ENCODE data around the gene UXT.

UXT gene

GRCh38 chrX:47623540-47624027 lies 35.4 kb downstream of the UXT start:
- H4K91ac ChIP-seq (ENCODE audit: low read length), result no peak overlapping the region
- H2BK12ac ChIP-seq (ENCODE audit: low read length in 2 of 2), result no peak overlapping the region
- 2% methylated on average over 28 of the region's 35 CpGs for WGBS
- H2BK15ac ChIP-seq (ENCODE audit: low read depth, poor library complexity, severe bottlenecking), result no peak overlapping the region
- H3K9me3 ChIP-seq (ENCODE audit: control insufficient read depth, low read length), result peaks cover 4% of the 10 kb centered on the region
- no peak overlapping the region for H2AK5ac ChIP-seq (ENCODE audit: low read length, severe bottlenecking)
- no peak overlapping the region for H3K14ac ChIP-seq (ENCODE audit: low read length in 2 of 2)
- H4K8ac ChIP-seq (ENCODE audit: low read length), result no peak overlapping the region
- H3K4me1 ChIP-seq (ENCODE audit: control insufficient read depth, insufficient read depth, low read depth, low read length), result peaks cover 7% of the 10 kb centered on the region
- no peak overlapping the region for H3K27ac ChIP-seq (ENCODE audit: low read length, poor library complexity, severe bottlenecking)
- H3K9ac ChIP-seq (ENCODE audit: low read length), result no peak overlapping the region
- H3K23ac ChIP-seq (ENCODE audit: low read length in 2 of 2), result no peak overlapping the region
- no peak overlapping the region for H2AFZ ChIP-seq (ENCODE audit: low read depth, low read length)
- peak overlapping the region; percentile 73 for H3K4me2 ChIP-seq (ENCODE audit: low read length, poor library complexity, severe bottlenecking)
- DNase-seq, result peak; percentile 77
- no peak overlapping the region for H2BK5ac ChIP-seq (ENCODE audit: low read depth, low read length, poor library complexity, severe bottlenecking)
- peaks cover 15 to 42% of the 10 kb centered on the region in 2 experiments for H3K27me3 ChIP-seq (ENCODE audit: control insufficient read depth in 1 of 2, insufficient read depth in 1 of 2, low read length in 2 of 2)
- no peaks in the 10 kb centered on the region for H3K79me1 ChIP-seq (replicated peaks; ENCODE audit: low read length, poor library complexity, severe bottlenecking)
- no peak overlapping the region for H2BK120ac ChIP-seq (ENCODE audit: low read depth, low read length)
- H3K4me3 ChIP-seq (ENCODE audit: insufficient read depth in 1 of 2, low read depth in 1 of 2, low read length in 2 of 2), result peak overlapping the region; percentile 52 to 67
- no peaks in the 10 kb centered on the region for H3K36me3 ChIP-seq (ENCODE audit: control insufficient read depth in 1 of 2, insufficient read depth in 2 of 2, low read depth in 1 of 2, low read length in 2 of 2)
- no peak overlapping the region for H3K4ac ChIP-seq (ENCODE audit: low read depth in 1 of 2, low read length in 2 of 2)
- H3K18ac ChIP-seq (ENCODE audit: low read depth in 1 of 2, low read length in 2 of 2), result no peak overlapping the region

- H4K91ac ChIP-seq (ENCODE audit: low read length), result no peak overlapping the region
- H4K8ac ChIP-seq (ENCODE audit: low read length), result no peak overlapping the region
- WGBS, result 93% methylated on average over 6 of the region's 6 CpGs
- H3K4me2 ChIP-seq (ENCODE audit: low read length, poor library complexity, severe bottlenecking), result no peak overlapping the region
- H2BK120ac ChIP-seq (ENCODE audit: low read depth, low read length), result no peak overlapping the region
- no peak overlapping the region for H3K4ac ChIP-seq (ENCODE audit: low read depth in 1 of 2, low read length in 2 of 2)
- H3K18ac ChIP-seq (ENCODE audit: low read depth in 1 of 2, low read length in 2 of 2), result no peak overlapping the region
- no peak overlapping the region for H3K4me3 ChIP-seq (ENCODE audit: insufficient read depth in 1 of 2, low read depth in 1 of 2, low read length in 2 of 2)
- H3K27me3 ChIP-seq (ENCODE audit: control insufficient read depth in 1 of 2, insufficient read depth in 1 of 2, low read length in 2 of 2), result peaks cover 26 to 55% of the 10 kb centered on the region in 2 experiments
- peaks cover 4% of the 10 kb centered on the region for H3K9me3 ChIP-seq (ENCODE audit: control insufficient read depth, low read length)
- H3K14ac ChIP-seq (ENCODE audit: low read length in 2 of 2), result no peak overlapping the region
- H2BK12ac ChIP-seq (ENCODE audit: low read length in 2 of 2), result no peak overlapping the region
- DNase-seq, result no peak
- no peak overlapping the region for H2BK15ac ChIP-seq (ENCODE audit: low read depth, poor library complexity, severe bottlenecking)
- H2AK5ac ChIP-seq (ENCODE audit: low read length, severe bottlenecking), result no peak overlapping the region
- no peak overlapping the region for H2AFZ ChIP-seq (ENCODE audit: low read depth, low read length)
- no peak overlapping the region for H2BK5ac ChIP-seq (ENCODE audit: low read depth, low read length, poor library complexity, severe bottlenecking)
- H3K23ac ChIP-seq (ENCODE audit: low read length in 2 of 2), result no peak overlapping the region
- H3K79me1 ChIP-seq (replicated peaks; ENCODE audit: low read length, poor library complexity, severe bottlenecking), result no peaks in the 10 kb centered on the region
- H3K27ac ChIP-seq (ENCODE audit: low read length, poor library complexity, severe bottlenecking), result no peak overlapping the region
- no peaks in the 10 kb centered on the region for H3K36me3 ChIP-seq (ENCODE audit: control insufficient read depth in 1 of 2, insufficient read depth in 2 of 2, low read depth in 1 of 2, low read length in 2 of 2)
- no peak overlapping the region for H3K9ac ChIP-seq (ENCODE audit: low read length)
- peaks cover 7% of the 10 kb centered on the region for H3K4me1 ChIP-seq (ENCODE audit: control insufficient read depth, insufficient read depth, low read depth, low read length)
Measured at GRCh38 chrX:47621851-47622250, 37.1 kb downstream of the UXT start.

- Histone ChIP-seq H3K27ac (ENCODE audit: low read length, poor library complexity, severe bottlenecking) (no peak overlapping the region), H3K23ac (ENCODE audit: low read length in 2 of 2) (no peak overlapping the region), H3K4me1 (ENCODE audit: control insufficient read depth, insufficient read depth, low read depth, low read length) (peaks cover 7% of the 10 kb centered on the region), H2BK15ac (ENCODE audit: low read depth, poor library complexity, severe bottlenecking) (no peak overlapping the region), H4K8ac (ENCODE audit: low read length) (no peak overlapping the region), H3K18ac (ENCODE audit: low read depth in 1 of 2, low read length in 2 of 2) (no peak overlapping the region), H2AK5ac (ENCODE audit: low read length, severe bottlenecking) (no peak overlapping the region), H2BK120ac (ENCODE audit: low read depth, low read length) (no peak overlapping the region), H2BK5ac (ENCODE audit: low read depth, low read length, poor library complexity, severe bottlenecking) (no peak overlapping the region), H2BK12ac (ENCODE audit: low read length in 2 of 2) (no peak overlapping the region), H3K4ac (ENCODE audit: low read depth in 1 of 2, low read length in 2 of 2) (no peak overlapping the region), H3K4me3 (ENCODE audit: insufficient read depth in 1 of 2, low read depth in 1 of 2, low read length in 2 of 2) (no peak overlapping the region), H3K4me2 (ENCODE audit: low read length, poor library complexity, severe bottlenecking) (no peak overlapping the region), H3K9me3 (ENCODE audit: control insufficient read depth, low read length) (peaks cover 4% of the 10 kb centered on the region), H3K79me1 (replicated peaks; ENCODE audit: low read length, poor library complexity, severe bottlenecking) (no peaks in the 10 kb centered on the region), H3K36me3 (ENCODE audit: control insufficient read depth in 1 of 2, insufficient read depth in 2 of 2, low read depth in 1 of 2, low read length in 2 of 2) (no peaks in the 10 kb centered on the region), H4K91ac (ENCODE audit: low read length) (no peak overlapping the region), H2AFZ (ENCODE audit: low read depth, low read length) (no peak overlapping the region), H3K14ac (ENCODE audit: low read length in 2 of 2) (no peak overlapping the region), H3K9ac (ENCODE audit: low read length) (no peak overlapping the region), H3K27me3 (ENCODE audit: control insufficient read depth in 1 of 2, insufficient read depth in 1 of 2, low read length in 2 of 2) (peaks cover 26 to 64% of the 10 kb centered on the region in 2 experiments)
- 55% methylated on average over 7 of the region's 9 CpGs for WGBS
- no peak for DNase-seq
Measured at GRCh38 chrX:47620303-47620685, 38.7 kb downstream of the UXT start.

GRCh38 chrX:47619486-47620302 lies 39.3 kb downstream of the UXT start, which contains the start of gene SYN1:
SYN1 (minus strand) TSS chrX:47619857; CDS start chrX:47619728, 129 bp downstream.
- Histone ChIP-seq H2AFZ (ENCODE audit: low read depth, low read length) (peak within 1 kb of the TSS; percentile 53), H2BK120ac (ENCODE audit: low read depth, low read length) (no peak within 1 kb of the TSS), H3K4me1 (ENCODE audit: control insufficient read depth, insufficient read depth, low read depth, low read length) (peaks cover 7% of the 10 kb centered on the region), H3K27me3 (ENCODE audit: control insufficient read depth in 1 of 2, insufficient read depth in 1 of 2, low read length in 2 of 2) (peaks cover 26 to 62% of the 10 kb centered on the region in 2 experiments), H3K79me1 (replicated peaks; ENCODE audit: low read length, poor library complexity, severe bottlenecking) (no peaks in the 10 kb centered on the region), H3K4me3 (ENCODE audit: insufficient read depth in 1 of 2, low read depth in 1 of 2, low read length in 2 of 2) (peak within 1 kb of the TSS; percentile 46 to 62), H3K4ac (ENCODE audit: low read depth in 1 of 2, low read length in 2 of 2) (no peak within 1 kb of the TSS), H3K27ac (ENCODE audit: low read length, poor library complexity, severe bottlenecking) (no peak within 1 kb of the TSS), H3K14ac (ENCODE audit: low read length in 2 of 2) (no peak within 1 kb of the TSS), H3K18ac (ENCODE audit: low read depth in 1 of 2, low read length in 2 of 2) (no peak within 1 kb of the TSS), H3K9ac (ENCODE audit: low read length) (no peak within 1 kb of the TSS), H3K9me3 (ENCODE audit: control insufficient read depth, low read length) (peaks cover 4% of the 10 kb centered on the region), H2AK5ac (ENCODE audit: low read length, severe bottlenecking) (no peak within 1 kb of the TSS), H3K4me2 (ENCODE audit: low read length, poor library complexity, severe bottlenecking) (peak within 1 kb of the TSS; percentile 77), H4K91ac (ENCODE audit: low read length) (no peak within 1 kb of the TSS), H2BK15ac (ENCODE audit: low read depth, poor library complexity, severe bottlenecking) (no peak within 1 kb of the TSS), H3K23ac (ENCODE audit: low read length in 2 of 2) (no peak within 1 kb of the TSS), H2BK5ac (ENCODE audit: low read depth, low read length, poor library complexity, severe bottlenecking) (no peak within 1 kb of the TSS), H2BK12ac (ENCODE audit: low read length in 2 of 2) (no peak within 1 kb of the TSS), H4K8ac (ENCODE audit: low read length) (no peak within 1 kb of the TSS), H3K36me3 (ENCODE audit: control insufficient read depth in 1 of 2, insufficient read depth in 2 of 2, low read depth in 1 of 2, low read length in 2 of 2) (no peaks in the 10 kb centered on the region)
- DNase-seq, result peak; percentile 71
- under 1% methylated on average over 38 of the region's 88 CpGs for WGBS

Data from mesenchymal stem cell (in vitro differentiated cells and primary cell).